GM12892 (cell line): ENCODE data around the gene HS1BP3.
A peak's percentile ranks its signal among the peaks of the same experiment; 100 is the strongest.

Experiments
- DNase-seq: peaks from one replicate; pipeline ENCODE4 v3.0.0; 2011; ENCODE audit not compliant: insufficient read length
- FAIRE-seq: peaks from 2 replicates; lab custom pipeline; 2011; peaks lifted over from hg19 to GRCh38; lab: Jason Lieb, UNC
- POLR2A ChIP-seq: IDR thresholded peaks from 2 replicates; pipeline ENCODE4 v1.6.1; 2011; ENCODE audit warnings: low read depth, low read length, control low read depth
- POLR2AphosphoS5 ChIP-seq: IDR thresholded peaks from 2 replicates; pipeline ENCODE4 v1.6.1; 2011; ENCODE audit warnings: low read depth, low read length, control low read depth
- TAF1 ChIP-seq: IDR thresholded peaks from 2 replicates; pipeline ENCODE4 v1.6.1; 2011; ENCODE audit warnings: low read depth, mild to moderate bottlenecking, control low read depth, low read length, borderline replicate concordance

The HS1BP3 gene

GRCh38 chr2:20638646-20639430 is 12.1 kb downstream of the HS1BP3 start:
- DNase-seq (no peak), FAIRE-seq (no peak)
- TF ChIP-seq TAF1 (no peak), POLR2AphosphoS5 (no peak), POLR2A (no peak)

DNA sequence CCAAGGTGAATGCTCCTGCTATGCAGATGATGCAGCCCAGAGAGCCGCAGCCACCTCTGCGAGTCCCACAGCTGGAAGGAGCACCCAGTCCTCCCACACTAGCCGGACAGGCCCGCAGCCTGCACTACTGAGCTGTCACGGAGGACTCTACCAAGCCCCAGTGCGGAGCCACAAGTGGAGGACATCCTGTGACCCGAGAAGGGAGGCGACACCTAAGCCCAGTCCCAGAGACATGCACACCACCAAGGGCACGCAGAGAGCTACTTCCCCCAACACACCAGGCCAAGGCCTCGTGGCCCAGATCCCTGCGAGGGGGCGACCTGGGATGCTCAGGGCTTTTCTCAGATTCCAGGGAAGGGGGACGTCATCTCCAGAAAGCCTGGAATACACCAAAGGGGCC is 12.9 kb downstream of the HS1BP3 start:
- TF ChIP-seq TAF1, result no peak
- TF ChIP-seq POLR2A, result no peak
- no peak for TF ChIP-seq POLR2AphosphoS5
- DNase-seq (no peak), FAIRE-seq (no peak)

- FAIRE-seq (no peak), DNase-seq (no peak)
- TF ChIP-seq POLR2AphosphoS5 (no peak), TAF1 (no peak), POLR2A (no peak)
These were observed 13.8 kb downstream of the HS1BP3 start for GRCh38 chr2:20637147-20637546.

DNA sequence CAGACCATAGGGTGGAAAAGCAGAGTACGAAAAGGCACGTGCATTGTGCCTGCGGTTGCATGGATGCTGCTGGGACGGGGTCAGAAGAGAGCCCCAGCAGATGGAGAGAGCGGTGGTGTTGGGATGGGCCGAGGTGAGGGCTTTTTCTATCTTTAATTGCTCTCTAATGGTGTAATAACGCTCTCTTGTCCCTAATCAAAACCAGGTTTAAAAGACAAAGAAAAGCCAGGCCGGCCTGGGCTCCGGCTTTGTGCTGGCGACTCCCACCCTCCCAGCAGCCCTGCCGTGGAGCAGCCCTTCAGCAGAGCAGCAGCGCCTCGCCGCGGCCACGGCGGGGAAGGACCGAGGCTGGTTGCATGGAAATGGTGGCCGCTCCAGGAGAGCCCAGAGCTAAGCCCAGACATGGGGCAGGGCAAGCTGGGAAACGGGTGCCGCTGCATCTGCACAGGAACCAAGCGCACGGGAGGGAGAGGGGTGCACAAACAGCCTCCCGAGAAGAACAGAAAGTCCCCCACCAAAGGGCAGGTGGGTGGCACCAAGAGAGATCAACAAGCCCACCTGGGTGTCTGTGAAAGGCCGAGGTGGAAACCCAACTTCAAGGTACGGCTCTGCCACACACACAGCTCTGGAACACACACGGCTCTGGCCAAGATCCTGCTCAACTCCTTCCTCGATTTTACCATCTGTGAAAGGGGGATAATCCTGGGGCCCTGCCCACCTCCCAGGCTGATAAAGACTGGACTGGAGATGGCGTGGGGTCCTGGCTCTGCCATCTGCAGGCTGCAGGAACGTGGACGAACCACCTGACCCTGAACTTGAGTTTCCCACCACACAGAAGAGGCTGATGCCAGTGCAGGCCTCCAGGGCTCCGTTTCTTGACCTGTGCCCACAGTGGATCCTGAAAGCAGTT is 15.0 kb downstream of the HS1BP3 start:
- TF ChIP-seq POLR2AphosphoS5, result no peak
- no peak for TF ChIP-seq POLR2A
- no peak for TF ChIP-seq TAF1
- FAIRE-seq (peak; percentile 80), DNase-seq (peak; percentile 77)

- no peak for TF ChIP-seq POLR2AphosphoS5
- TF ChIP-seq POLR2A, result no peak
- TF ChIP-seq TAF1, result no peak
- FAIRE-seq, result no peak
- DNase-seq, result no peak
These were observed 15.8 kb downstream of the HS1BP3 start for GRCh38 chr2:20635113-20635510.

DNA sequence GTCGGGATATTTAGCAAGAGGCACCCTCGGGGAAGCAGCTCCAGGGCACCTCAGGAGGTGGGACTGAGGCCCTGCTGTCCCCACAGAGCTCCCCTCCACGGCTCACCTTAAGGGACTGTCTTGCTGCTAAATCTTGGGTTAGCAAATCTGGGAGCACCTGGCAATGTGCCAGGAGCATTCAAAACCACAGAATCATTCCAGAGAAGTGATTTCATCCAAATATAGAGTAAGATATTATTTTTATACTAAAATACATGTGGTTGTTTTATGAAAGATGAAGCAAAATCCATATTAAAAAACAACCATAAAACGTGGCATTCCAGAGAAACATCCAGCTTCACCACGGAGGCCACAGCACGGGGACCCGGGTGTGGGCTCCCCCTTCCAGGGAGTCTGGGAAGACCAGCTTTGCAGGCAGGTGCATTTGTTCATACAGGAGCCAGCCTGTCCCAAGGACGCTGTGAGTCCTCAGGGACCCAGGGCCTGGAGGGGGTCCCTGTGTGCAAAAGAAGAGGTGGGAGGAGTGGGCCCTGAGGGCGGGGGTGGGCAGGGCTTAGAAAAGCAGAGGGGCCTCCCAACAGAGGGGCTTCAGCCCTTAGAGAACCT is 16.3 kb downstream of the HS1BP3 start:
- no peak for DNase-seq
- FAIRE-seq, result no peak
- TF ChIP-seq POLR2AphosphoS5 (no peak), TAF1 (no peak), POLR2A (no peak)

DNA sequence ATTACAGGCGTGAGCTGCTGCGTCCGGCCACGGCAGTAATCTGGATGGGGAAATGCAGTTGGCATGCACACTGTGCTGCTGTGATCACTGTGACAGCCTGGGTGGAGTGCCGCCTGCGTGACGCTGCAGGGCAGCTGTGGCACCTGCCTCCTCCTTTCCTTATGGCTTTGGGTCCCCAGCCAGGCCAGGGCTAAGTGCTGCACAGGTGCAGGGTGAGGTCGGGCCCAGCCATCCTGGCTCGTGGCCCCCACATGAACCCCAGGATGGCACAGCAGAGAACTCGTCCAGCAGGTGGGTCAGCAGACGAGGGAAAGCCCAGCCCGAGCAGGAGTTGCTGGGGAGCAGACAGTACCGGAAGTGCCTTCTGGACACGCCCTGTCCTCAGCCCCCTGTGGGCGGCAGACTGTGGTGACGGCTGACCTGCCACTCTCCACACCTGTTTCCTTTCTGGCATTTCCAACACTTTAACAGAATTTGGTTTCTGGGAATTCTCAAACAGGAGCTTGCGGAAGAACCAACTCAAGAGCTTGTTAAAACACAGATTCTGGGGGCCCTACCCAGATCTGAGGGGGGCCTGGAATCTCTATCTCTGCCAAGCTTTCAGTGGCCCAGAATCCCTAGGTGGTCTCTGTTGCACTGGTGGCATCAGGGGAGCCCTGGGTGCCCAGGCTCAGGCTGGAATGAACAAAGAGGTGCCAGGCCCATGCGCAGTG is 16.9 kb downstream of the HS1BP3 start:
- peak; percentile 93 for FAIRE-seq
- peak; percentile 67 for DNase-seq
- no peak for TF ChIP-seq POLR2A
- TF ChIP-seq POLR2AphosphoS5, result 0 out of 2 replicates have a peak, but pooled peaks have one; percentile 19
- no peak for TF ChIP-seq TAF1

DNA sequence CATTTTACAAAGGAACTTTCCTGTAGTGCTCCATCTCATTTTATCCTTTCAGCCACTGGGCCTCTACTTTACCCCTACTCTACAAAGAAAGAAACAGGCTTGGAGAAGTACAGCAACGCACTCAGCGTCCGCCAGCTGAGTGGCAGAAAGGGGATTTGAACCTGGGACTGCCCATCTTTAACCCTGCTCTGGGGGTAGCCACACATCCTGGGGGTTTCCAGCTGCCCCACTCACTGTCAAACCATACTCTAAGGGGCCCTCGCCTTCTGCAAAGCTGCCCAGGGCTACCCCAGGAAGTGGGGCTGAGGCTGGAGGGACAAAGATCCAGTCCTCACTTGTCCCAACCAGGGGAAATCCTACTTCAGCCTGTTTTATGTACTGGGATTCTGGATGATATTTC is 17.9 kb downstream of the HS1BP3 start:
- FAIRE-seq, result peak; percentile 56
- no peak for DNase-seq
- no peak for TF ChIP-seq TAF1
- no peak for TF ChIP-seq POLR2AphosphoS5
- TF ChIP-seq POLR2A, result no peak

DNA sequence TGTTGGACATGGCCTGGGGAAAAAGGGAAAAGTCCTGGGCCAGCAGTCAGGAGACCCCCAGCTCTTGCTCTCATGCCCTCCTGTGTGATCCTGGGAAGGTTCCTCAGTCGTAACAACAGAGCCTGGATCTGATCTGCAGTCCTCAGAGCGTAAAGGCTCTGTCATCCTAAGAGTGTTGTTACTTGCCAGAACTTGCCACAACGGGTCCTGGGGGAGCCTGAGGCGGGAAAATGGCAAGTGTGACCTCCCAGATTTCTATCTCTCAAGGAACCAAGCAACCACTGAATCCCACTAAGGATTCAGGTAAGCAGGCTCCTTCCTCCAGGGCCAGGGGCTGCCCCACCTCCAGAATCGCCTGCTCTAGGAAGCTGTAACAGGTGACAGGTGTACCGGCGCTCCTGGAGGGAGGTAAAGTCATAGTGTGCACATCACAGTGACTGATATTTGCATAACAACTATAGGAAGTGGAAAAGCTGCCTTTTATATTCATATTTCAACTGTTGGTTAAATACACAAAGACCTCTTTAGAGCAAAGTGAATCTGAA is 18.4 kb downstream of the HS1BP3 start:
- TF ChIP-seq POLR2A (no peak), POLR2AphosphoS5 (no peak), TAF1 (no peak)
- peak; percentile 69 for FAIRE-seq
- DNase-seq, result no peak

DNA sequence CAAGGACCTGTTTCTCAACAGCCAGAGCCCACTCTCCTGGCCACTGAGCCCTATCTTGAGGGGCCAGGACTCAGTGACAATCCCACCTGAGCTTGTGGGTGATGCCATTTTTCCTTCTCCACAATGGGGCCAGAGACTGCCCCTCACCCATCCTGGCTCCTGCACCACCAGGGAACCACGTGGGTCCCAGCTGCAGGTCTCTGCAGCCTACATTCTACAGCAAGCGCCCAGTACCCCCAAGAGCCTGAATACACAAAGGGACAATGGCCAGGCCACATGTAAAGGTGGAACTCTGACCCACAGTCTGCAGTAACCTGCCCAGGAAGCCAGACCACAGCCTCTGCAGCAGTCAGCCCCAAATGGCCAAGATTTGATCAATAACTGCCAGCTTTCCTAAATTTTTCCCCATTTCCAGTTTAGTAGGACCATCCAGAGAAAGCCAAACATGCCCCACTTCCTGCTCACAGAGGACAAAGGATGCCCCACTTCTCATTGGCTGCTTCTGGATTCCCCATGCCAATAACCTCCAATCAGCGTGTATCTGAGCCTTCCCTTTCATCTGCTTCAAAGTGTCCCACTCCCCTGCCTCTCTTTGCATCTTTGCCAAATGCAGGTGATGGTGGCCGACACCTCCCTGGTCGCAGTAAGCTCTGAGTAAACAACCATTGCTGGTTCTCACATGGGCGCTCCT is 19.1 kb downstream of the HS1BP3 start:
- TF ChIP-seq TAF1, result no peak
- TF ChIP-seq POLR2AphosphoS5, result no peak
- no peak for DNase-seq
- FAIRE-seq, result no peak

GRCh38 chr2:20630967-20631366 is 19.9 kb downstream of the HS1BP3 start:
- no peak for TF ChIP-seq POLR2AphosphoS5
- TF ChIP-seq POLR2A, result no peak
- TF ChIP-seq TAF1, result no peak
- FAIRE-seq, result no peak
- no peak for DNase-seq
